ENCODE measurements around the gene CBR4. TPM values are rescaled to one million over a fixed set of nuclear protein-coding genes. Genes with fewer than 3 reads are reported as not detected.

The CBR4 gene
- total and polyA plus RNA-seq, 2 donors (not counting 3 experiments of a cell fraction or from before 2014, with no cell fraction given), result 4.8 to 26.3 TPM

DNA sequence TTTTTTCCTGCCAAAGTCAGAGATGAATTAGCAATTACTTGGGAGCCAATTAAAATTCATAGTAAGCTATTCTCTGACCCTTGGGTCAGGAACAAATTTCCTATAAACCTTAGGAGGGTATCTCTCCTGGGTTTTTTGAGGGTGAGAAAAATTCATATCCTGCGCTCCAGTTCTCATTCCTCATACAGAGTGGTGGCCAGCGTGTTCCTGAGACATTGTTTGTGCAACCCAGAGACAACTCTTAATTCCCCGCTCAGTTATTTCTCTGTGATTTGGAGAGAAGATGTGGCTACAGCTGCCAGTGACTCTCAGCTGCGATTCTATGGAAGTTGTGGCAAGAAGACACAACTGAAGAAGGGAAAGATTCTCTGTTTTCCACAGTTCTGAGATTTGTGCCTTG is 37.9 kb upstream of the CBR4 start:
- dilution Hi-C loops (cut with MboI; ENCODE audit: extremely low pct_ligation_motif_present, low sequenced_read_pairs) (no loop called here), intact Hi-C loops (cut with micrococcal nuclease) (no loop called here)
- CTCF ChIA-PET, result interaction anchor here (0.8 to 1.2 kb wide), 5 partner anchors 8 to 182 kb away, joined by 3 to 6 read pairs (median 3); partner anchors contain the start of gene CBR4
- Histone ChIP-seq H3K4me1 (ENCODE audit: control insufficient read depth, extremely low read depth, insufficient read depth, low read length) (peaks cover 17% of the 10 kb centered on the region), H3K4me3 (replicated peaks in 1 of 3; ENCODE audit: insufficient read depth in 1 of 3, low read depth in 1 of 3, low read length in 3 of 3) (no peak overlapping the region), H3K79me2 (ENCODE audit: control insufficient read depth, insufficient read depth, low read length) (no peaks in the 10 kb centered on the region), H3K27ac (ENCODE audit: insufficient read depth, low read depth, low read length) (no peak overlapping the region), H3K4me2 (ENCODE audit: insufficient read depth, low read length) (no peak overlapping the region), H3K9ac (replicated peaks; ENCODE audit: extremely low read depth, insufficient read depth, low read length) (no peak overlapping the region), H3K9me1 (replicated peaks; ENCODE audit: control insufficient read depth, extremely low read depth, insufficient read depth, low read length) (no peaks in the 10 kb centered on the region), H3K36me3 (ENCODE audit: control insufficient read depth in 2 of 2, extremely low read depth in 1 of 2, insufficient read depth in 2 of 2, low read length in 2 of 2) (no peaks in the 10 kb centered on the region), H4K20me1 (replicated peaks; ENCODE audit: control insufficient read depth, extremely low read depth, insufficient read depth, low read length) (no peaks in the 10 kb centered on the region), H3K9me3 (replicated peaks; ENCODE audit: control insufficient read depth, insufficient read depth, low read length) (no peaks in the 10 kb centered on the region), H3K27me3 (ENCODE audit: control insufficient read depth in 2 of 2, insufficient read depth in 2 of 2, low read length in 2 of 2) (no peaks in the 10 kb centered on the region), H2AFZ (ENCODE audit: low read depth, low read length) (no peak overlapping the region)
- no peak for FAIRE-seq
- DNase-seq (ENCODE audit: low read depth, low spot score), result no peak
- no peak for TF ChIP-seq MYC (IDR thresholded peaks at IDR 0.05; ENCODE audit: low read depth, low read length)
- no peak for TF ChIP-seq GATA2 (IDR thresholded peaks at IDR 0.05; ENCODE audit: insufficient read depth, insufficient read length, low read depth, low read length)
- TF ChIP-seq, protein P1, sequence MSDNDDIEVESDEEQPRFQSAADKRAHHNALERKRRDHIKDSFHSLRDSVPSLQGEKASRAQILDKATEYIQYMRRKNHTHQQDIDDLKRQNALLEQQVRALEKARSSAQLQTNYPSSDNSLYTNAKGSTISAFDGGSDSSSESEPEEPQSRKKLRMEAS (IDR thresholded peaks at IDR 0.05; ENCODE audit: insufficient read depth, insufficient read length), result no peak
- no peak for TF ChIP-seq JUN (IDR thresholded peaks at IDR 0.05; ENCODE audit: borderline replicate concordance, insufficient read depth, insufficient read length, low read depth)
- no TSS peak for BruUV-seq (replicated peaks)
- POLR2A ChIA-PET, result interaction anchor here (0.7 kb wide), 1 partner anchor 67 kb away, joined by 9 read pairs; no protein-coding TSS in a partner anchor

DNA sequence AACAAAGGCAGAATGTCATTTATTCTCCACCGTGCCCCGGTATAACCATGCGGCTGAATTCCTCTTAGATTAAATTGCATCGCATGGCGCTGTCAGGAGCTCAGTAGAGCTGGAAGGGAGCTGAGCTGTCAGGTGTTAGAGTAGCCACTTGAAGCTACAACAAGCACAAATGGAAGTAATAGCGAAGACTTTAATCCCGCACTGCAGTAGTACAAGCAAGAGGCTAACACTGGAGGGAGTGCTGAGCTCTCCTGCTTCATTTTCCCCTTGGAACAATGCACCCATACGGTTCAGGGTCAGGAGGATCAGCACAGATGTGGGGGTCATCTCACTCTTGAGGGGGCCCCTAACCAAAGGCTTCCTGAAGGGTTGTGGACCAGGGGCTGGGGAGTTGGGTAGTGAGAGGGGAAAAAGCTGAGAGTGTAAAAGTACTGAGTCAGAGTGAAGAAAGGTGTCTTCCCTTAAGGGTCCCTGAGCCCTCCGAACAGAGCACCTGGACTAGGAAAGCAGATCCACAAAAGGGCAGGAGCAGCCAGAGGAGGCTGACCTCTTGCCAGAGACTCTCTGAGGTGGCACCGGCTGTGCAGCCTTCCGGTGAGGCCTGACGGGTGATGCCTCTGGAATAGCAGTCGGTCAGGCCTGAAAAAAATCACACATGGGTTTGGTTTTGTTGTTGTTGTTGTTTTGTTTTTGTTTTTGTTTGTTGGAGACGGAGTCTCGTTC is 36.0 kb upstream of the CBR4 start:
- no peak overlapping the region for H3K27ac ChIP-seq (ENCODE audit: insufficient read depth, low read depth, low read length)
- DNase-seq (ENCODE audit: low read depth, low spot score) (no peak), FAIRE-seq (no peak)
- H3K4me3 ChIP-seq (replicated peaks in 1 of 3; ENCODE audit: insufficient read depth in 1 of 3, low read depth in 1 of 3, low read length in 3 of 3), result no peak overlapping the region
- H3K9me1 ChIP-seq (replicated peaks; ENCODE audit: control insufficient read depth, extremely low read depth, insufficient read depth, low read length), result no peaks in the 10 kb centered on the region
- no peak overlapping the region for H2AFZ ChIP-seq (ENCODE audit: low read depth, low read length)
- no peaks in the 10 kb centered on the region for H4K20me1 ChIP-seq (replicated peaks; ENCODE audit: control insufficient read depth, extremely low read depth, insufficient read depth, low read length)
- H3K4me1 ChIP-seq (ENCODE audit: control insufficient read depth, extremely low read depth, insufficient read depth, low read length), result peaks cover 13% of the 10 kb centered on the region
- no TSS peak for BruUV-seq (replicated peaks)
- no peak overlapping the region for H3K9ac ChIP-seq (replicated peaks; ENCODE audit: extremely low read depth, insufficient read depth, low read length)
- no peaks in the 10 kb centered on the region for H3K9me3 ChIP-seq (replicated peaks; ENCODE audit: control insufficient read depth, insufficient read depth, low read length)
- H3K79me2 ChIP-seq (ENCODE audit: control insufficient read depth, insufficient read depth, low read length), result no peaks in the 10 kb centered on the region
- POLR2A ChIA-PET, result no interaction called here
- no peaks in the 10 kb centered on the region for H3K36me3 ChIP-seq (ENCODE audit: control insufficient read depth in 2 of 2, extremely low read depth in 1 of 2, insufficient read depth in 2 of 2, low read length in 2 of 2)
- dilution Hi-C loops (cut with MboI; ENCODE audit: extremely low pct_ligation_motif_present, low sequenced_read_pairs), result no loop called here
- H3K27me3 ChIP-seq (ENCODE audit: control insufficient read depth in 2 of 2, insufficient read depth in 2 of 2, low read length in 2 of 2), result no peaks in the 10 kb centered on the region
- intact Hi-C loops (cut with micrococcal nuclease), result no loop called here
- CTCF ChIA-PET, result interaction anchor here (1.1 to 2.5 kb wide), 3 partner anchors 17 to 71 kb away, joined by 3 to 11 read pairs (median 3); no protein-coding TSS in a partner anchor
- no peak overlapping the region for H3K4me2 ChIP-seq (ENCODE audit: insufficient read depth, low read length)
- TF ChIP-seq POLR2AphosphoS5 (IDR thresholded peaks at IDR 0.05; ENCODE audit: insufficient read depth, low read depth, low read length), result no peak
- no peak for TF ChIP-seq GATA2 (IDR thresholded peaks at IDR 0.05; ENCODE audit: insufficient read depth, insufficient read length, low read depth, low read length)
- no peak for TF ChIP-seq FOS (IDR thresholded peaks at IDR 0.05; ENCODE audit: borderline replicate concordance, insufficient read depth, low read length)
- TF ChIP-seq, protein P1 (IDR thresholded peaks at IDR 0.05; ENCODE audit: insufficient read depth, insufficient read length), result no peak
- TF ChIP-seq MYC (IDR thresholded peaks at IDR 0.05; ENCODE audit: low read depth, low read length), result no peak
- TF ChIP-seq POLR2A (IDR thresholded peaks at IDR 0.05; ENCODE audit: low read depth, low read length), result no peak
- TF ChIP-seq, protein P2, sequence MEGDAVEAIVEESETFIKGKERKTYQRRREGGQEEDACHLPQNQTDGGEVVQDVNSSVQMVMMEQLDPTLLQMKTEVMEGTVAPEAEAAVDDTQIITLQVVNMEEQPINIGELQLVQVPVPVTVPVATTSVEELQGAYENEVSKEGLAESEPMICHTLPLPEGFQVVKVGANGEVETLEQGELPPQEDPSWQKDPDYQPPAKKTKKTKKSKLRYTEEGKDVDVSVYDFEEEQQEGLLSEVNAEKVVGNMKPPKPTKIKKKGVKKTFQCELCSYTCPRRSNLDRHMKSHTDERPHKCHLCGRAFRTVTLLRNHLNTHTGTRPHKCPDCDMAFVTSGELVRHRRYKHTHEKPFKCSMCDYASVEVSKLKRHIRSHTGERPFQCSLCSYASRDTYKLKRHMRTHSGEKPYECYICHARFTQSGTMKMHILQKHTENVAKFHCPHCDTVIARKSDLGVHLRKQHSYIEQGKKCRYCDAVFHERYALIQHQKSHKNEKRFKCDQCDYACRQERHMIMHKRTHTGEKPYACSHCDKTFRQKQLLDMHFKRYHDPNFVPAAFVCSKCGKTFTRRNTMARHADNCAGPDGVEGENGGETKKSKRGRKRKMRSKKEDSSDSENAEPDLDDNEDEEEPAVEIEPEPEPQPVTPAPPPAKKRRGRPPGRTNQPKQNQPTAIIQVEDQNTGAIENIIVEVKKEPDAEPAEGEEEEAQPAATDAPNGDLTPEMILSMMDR (IDR thresholded peaks at IDR 0.05; ENCODE audit: extremely low read depth in 1 of 2, insufficient read depth in 1 of 2, low read depth in 1 of 2, low read length in 2 of 2), result no peak
- TF ChIP-seq JUN (IDR thresholded peaks at IDR 0.05; ENCODE audit: borderline replicate concordance, insufficient read depth, insufficient read length, low read depth), result no peak
- no peak for TF ChIP-seq EZH2 (IDR thresholded peaks at IDR 0.05; ENCODE audit: borderline replicate concordance, low read depth, low read length, severe bottlenecking)
